ENCODE data around the gene PTPRJ. TPM values are rescaled to one million over a fixed set of nuclear protein-coding genes. Genes with fewer than 3 reads are reported as not detected.

PTPRJ gene
- total RNA-seq, 1 experiment from 2014 or later, result 59.4 TPM

- no TSS peak for BruUV-seq (replicated peaks)
- no peak for TF ChIP-seq CTCF (IDR thresholded peaks at IDR 0.05; ENCODE audit: unreplicated experiment)
- Mint-ChIP-seq H3K4me3 (ENCODE audit: low read depth, unreplicated experiment) (no peak overlapping the region), H3K27ac (ENCODE audit: unreplicated experiment) (no peak overlapping the region), H3K9me3 (ENCODE audit: low read depth, unreplicated experiment) (no peaks in the 10 kb centered on the region), H3K27me3 (ENCODE audit: unreplicated experiment) (no peaks in the 10 kb centered on the region), H3K36me3 (ENCODE audit: insufficient read depth, unreplicated experiment) (peaks cover 17% of the 10 kb centered on the region), H3K4me1 (ENCODE audit: low read depth, unreplicated experiment) (peaks cover 47% of the 10 kb centered on the region)
- CTCF ChIA-PET, result no interaction called here
- no peak for DNase-seq
- intact Hi-C loops (cut with micrococcal nuclease; ENCODE audit: unreplicated experiment), result no loop called here
These were observed 67.3 kb downstream of the PTPRJ start for GRCh38 chr11:48047616-48048015.

- H3K9me3 Mint-ChIP-seq (ENCODE audit: low read depth, unreplicated experiment), result no peaks in the 10 kb centered on the region
- H3K4me1 Mint-ChIP-seq (ENCODE audit: low read depth, unreplicated experiment), result peaks cover 46% of the 10 kb centered on the region
- CTCF ChIA-PET, result no interaction called here
- no peak for TF ChIP-seq CTCF (IDR thresholded peaks at IDR 0.05; ENCODE audit: unreplicated experiment)
- intact Hi-C loops (cut with micrococcal nuclease; ENCODE audit: unreplicated experiment), result no loop called here
- H3K4me3 Mint-ChIP-seq (ENCODE audit: low read depth, unreplicated experiment), result no peak overlapping the region
- H3K27me3 Mint-ChIP-seq (ENCODE audit: unreplicated experiment), result no peaks in the 10 kb centered on the region
- no peak for DNase-seq
- no TSS peak for BruUV-seq (replicated peaks)
- no peak overlapping the region for H3K27ac Mint-ChIP-seq (ENCODE audit: unreplicated experiment)
- H3K36me3 Mint-ChIP-seq (ENCODE audit: insufficient read depth, unreplicated experiment), result peaks cover 17% of the 10 kb centered on the region
These were observed 68.7 kb downstream of the PTPRJ start for GRCh38 chr11:48049036-48049435.

- no peaks in the 10 kb centered on the region for H3K27me3 Mint-ChIP-seq (ENCODE audit: unreplicated experiment)
- intact Hi-C loops (cut with micrococcal nuclease; ENCODE audit: unreplicated experiment), result loop anchor here (2.0 to 5.0 kb wide), 3 partner anchors 38 to 103 kb away; no protein-coding TSS in a partner anchor
- CTCF ChIA-PET, result interaction anchor here (0.8 to 1.2 kb wide), 3 partner anchors 13 to 70 kb away, joined by 3 to 4 read pairs (median 3); no protein-coding TSS in a partner anchor
These were observed 69.9 kb downstream of the PTPRJ start for GRCh38 chr11:48050304-48050703.

GRCh38 chr11:48051217-48051830 lies 71.0 kb downstream of the PTPRJ start:
- no peak for TF ChIP-seq CTCF (IDR thresholded peaks at IDR 0.05; ENCODE audit: unreplicated experiment)
- no peak overlapping the region for H3K4me3 Mint-ChIP-seq (ENCODE audit: low read depth, unreplicated experiment)
- H3K27me3 Mint-ChIP-seq (ENCODE audit: unreplicated experiment), result no peaks in the 10 kb centered on the region
- H3K4me1 Mint-ChIP-seq (ENCODE audit: low read depth, unreplicated experiment), result peaks cover 68% of the 10 kb centered on the region
- DNase-seq, result no peak
- intact Hi-C loops (cut with micrococcal nuclease; ENCODE audit: unreplicated experiment), result loop anchor here (2.0 to 5.0 kb wide), 3 partner anchors 39 to 104 kb away; no protein-coding TSS in a partner anchor
- peak overlapping the region; percentile 97 for H3K27ac Mint-ChIP-seq (ENCODE audit: unreplicated experiment)
- H3K36me3 Mint-ChIP-seq (ENCODE audit: insufficient read depth, unreplicated experiment), result peaks cover 24% of the 10 kb centered on the region
- BruUV-seq (replicated peaks), result no TSS peak
- CTCF ChIA-PET, result interaction anchor here (0.9 to 1.2 kb wide), 2 partner anchors 9 to 12 kb away, joined by 3 to 4 read pairs; no protein-coding TSS in a partner anchor
- no peaks in the 10 kb centered on the region for H3K9me3 Mint-ChIP-seq (ENCODE audit: low read depth, unreplicated experiment)

More at GRCh38 chr11:48050304-48050703, 69.9 kb downstream of the PTPRJ start:
- H3K4me1 Mint-ChIP-seq (ENCODE audit: low read depth, unreplicated experiment), result peaks cover 58% of the 10 kb centered on the region
- BruUV-seq (replicated peaks), result no TSS peak
- DNase-seq, result no peak
- peak overlapping the region; percentile 86 for H3K27ac Mint-ChIP-seq (ENCODE audit: unreplicated experiment)
- peaks cover 24% of the 10 kb centered on the region for H3K36me3 Mint-ChIP-seq (ENCODE audit: insufficient read depth, unreplicated experiment)
- no peaks in the 10 kb centered on the region for H3K9me3 Mint-ChIP-seq (ENCODE audit: low read depth, unreplicated experiment)
- peak overlapping the region; percentile 34 for H3K4me3 Mint-ChIP-seq (ENCODE audit: low read depth, unreplicated experiment)
- no peak for TF ChIP-seq CTCF (IDR thresholded peaks at IDR 0.05; ENCODE audit: unreplicated experiment)
